IMR-90 (cell line): Measurements from ENCODE around the gene ACSL6. TPM values are rescaled to one million over a fixed set of nuclear protein-coding genes. Genes with fewer than 3 reads are reported as not detected.

Experiments
- ATAC-seq: fragments of 200-7000 bp; cut with Tn5 transposase; 2 replicates; pipeline ENCODE4 v1.9.1; 2020; ENCODE audit warnings: low read depth, mild to moderate bottlenecking, moderate library complexity
- BruUV-seq: library from RNA; stranded (reverse); fragments of 400-500 nt; replicated peaks from 2 replicates; lab custom pipeline; 2021; lab: Mats Ljungman, UMichigan
- CTCF ChIA-PET: fragments of 300-600 bp; formaldehyde crosslinking; extraction: SDS; loops from one replicate; lab custom pipeline; 2021; ENCODE audit warnings: antibody characterized with exemption; lab: Yijun Ruan, JAX
- POLR2A ChIA-PET: fragments of 300-600 bp; sonication (Branson Sonifier 250); formaldehyde crosslinking; loops from one replicate; lab custom pipeline; 2022; ENCODE audit warnings: antibody characterized with exemption; ENCODE audit not compliant: unreplicated experiment; lab: Charles Lee
- DNase-seq: peaks from one replicate; pipeline ENCODE4 v3.0.0; 2013
- H2AFZ ChIP-seq: replicated peaks from 2 replicates; pipeline ENCODE3; 2013; ENCODE audit warnings: low read length, mild to moderate bottlenecking; ENCODE audit not compliant: poor library complexity
- H2AK5ac ChIP-seq: 2 replicates; pipeline ENCODE4 v1.6.1; 2013; ENCODE audit warnings: low read depth, low read length, inconsistent platforms
- H2AK9ac ChIP-seq: replicated peaks from 2 replicates; pipeline ENCODE3; 2013; ENCODE audit warnings: mild to moderate bottlenecking, low read depth, low read length, moderate library complexity; ENCODE audit not compliant: poor library complexity
- H2BK120ac ChIP-seq: 2 replicates; pipeline ENCODE4 v1.6.1; 2013; ENCODE audit warnings: low read depth, low read length, inconsistent platforms
- H2BK15ac ChIP-seq: 3 replicates; pipeline ENCODE4 v1.6.1; 2013; ENCODE audit warnings: low read depth, low read length, inconsistent platforms
- H2BK20ac ChIP-seq: 2 replicates; pipeline ENCODE4 v1.6.1; 2013; ENCODE audit warnings: low read depth, mild to moderate bottlenecking, inconsistent platforms, low read length, moderate library complexity
- H2BK5ac ChIP-seq: 2 replicates; pipeline ENCODE4 v1.6.1; 2013; ENCODE audit warnings: mild to moderate bottlenecking, low read depth, low read length, inconsistent platforms; ENCODE audit not compliant: poor library complexity, severe bottlenecking
- H3K14ac ChIP-seq: replicated peaks from 2 replicates; pipeline ENCODE4 v1.6.1; 2013; ENCODE audit warnings: low read depth, low read length, inconsistent platforms
- H3K18ac ChIP-seq: 2 replicates; pipeline ENCODE4 v1.6.1; 2013; ENCODE audit warnings: low read depth, low read length, control low read depth
- H3K23ac ChIP-seq: 2 replicates; pipeline ENCODE4 v1.6.1; 2013; ENCODE audit warnings: low read depth, low read length, inconsistent platforms
- H3K27ac ChIP-seq: 2 replicates; pipeline ENCODE4 v1.5.1; 2013; ENCODE audit warnings: mild to moderate bottlenecking, control low read depth, low read length; ENCODE audit not compliant: insufficient read depth
- H3K27me3 ChIP-seq: 2 replicates; pipeline ENCODE4 v1.6.1; 2013; ENCODE audit warnings: low read length; ENCODE audit not compliant: control insufficient read depth, insufficient read depth
- H3K36me3 ChIP-seq: 2 replicates; pipeline ENCODE4 v1.6.1; 2013; ENCODE audit warnings: low read length, mixed read lengths; ENCODE audit not compliant: control insufficient read depth, insufficient read depth
- H3K4ac ChIP-seq: 2 replicates; pipeline ENCODE4 v1.6.1; 2013; ENCODE audit warnings: low read depth, low read length, inconsistent platforms
- H3K4me1 ChIP-seq: 2 replicates; pipeline ENCODE4 v1.6.1; 2013; ENCODE audit warnings: low read length, mixed read lengths; ENCODE audit not compliant: control insufficient read depth, insufficient read depth
- H3K4me2 ChIP-seq: 2 replicates; pipeline ENCODE4 v1.6.1; 2013; ENCODE audit warnings: low read depth, mild to moderate bottlenecking, control low read depth, low read length, moderate library complexity
- H3K4me3 ChIP-seq: 2 replicates; pipeline ENCODE4 v1.5.1; 2013; ENCODE audit warnings: low read depth, mild to moderate bottlenecking, control low read depth, low read length, moderate library complexity; ENCODE audit not compliant: insufficient read depth
- H3K56ac ChIP-seq: 2 replicates; pipeline ENCODE4 v1.6.1; 2013; ENCODE audit warnings: low read length, inconsistent platforms; ENCODE audit not compliant: insufficient read depth; ENCODE audit errors: extremely low read depth
- H3K79me1 ChIP-seq, 2 experiments: 2 replicates each; pipeline ENCODE4 v1.6.1; 2013; ENCODE audit warnings: low read length in 2 of 2, inconsistent platforms in 1 of 2, low read depth in 1 of 2
- H3K9ac ChIP-seq: 2 replicates; pipeline ENCODE4 v1.6.1; 2013; ENCODE audit warnings: low read depth, low read length, control low read depth
- H3K9me1 ChIP-seq: 2 replicates; pipeline ENCODE4 v1.6.1; 2013; ENCODE audit warnings: low read length, inconsistent platforms; ENCODE audit not compliant: insufficient read depth
- H3K9me3 ChIP-seq: 2 replicates; pipeline ENCODE4 v1.6.1; 2013; ENCODE audit warnings: low read length; ENCODE audit not compliant: control insufficient read depth, insufficient read depth
- H4K20me1 ChIP-seq: 2 replicates; pipeline ENCODE4 v1.6.1; 2013; ENCODE audit warnings: low read length, inconsistent platforms; ENCODE audit not compliant: insufficient read depth
- H4K5ac ChIP-seq: 2 replicates; pipeline ENCODE4 v1.6.1; 2013; ENCODE audit warnings: mild to moderate bottlenecking, low read depth, low read length, control low read depth
- H4K8ac ChIP-seq, 2 experiments: 2 replicates each; pipeline ENCODE4 v1.6.1; 2013; ENCODE audit warnings: low read depth in 2 of 2, low read length in 2 of 2, control low read depth in 1 of 2, inconsistent platforms in 1 of 2
- H4K91ac ChIP-seq: 2 replicates; pipeline ENCODE4 v1.6.1; 2013; ENCODE audit warnings: low read depth, low read length, inconsistent platforms; ENCODE audit not compliant: insufficient read depth
- BHLHE40 ChIP-seq: fragments of 150-350 bp; IDR thresholded peaks from 2 replicates; pipeline ENCODE4 v1.6.1; 2016; ENCODE audit warnings: mild to moderate bottlenecking, low read depth, low read length
- CHD1 ChIP-seq: IDR thresholded peaks from 2 replicates; pipeline ENCODE4 v1.6.1; 2012; ENCODE audit warnings: low read depth, low read length, improper control_type of control experiment
- CTCF ChIP-seq: conservative IDR thresholded peaks from 2 replicates; pipeline ENCODE4 v1.5.1; 2012; ENCODE audit warnings: mild to moderate bottlenecking, low read depth, low read length, improper control_type of control experiment
- POLR2A ChIP-seq: IDR thresholded peaks from 2 replicates; pipeline ENCODE4 v1.6.1; 2012; ENCODE audit warnings: mild to moderate bottlenecking, low read depth, low read length
- RAD21 ChIP-seq: IDR thresholded peaks from 2 replicates; pipeline ENCODE4 v1.6.1; 2012; ENCODE audit warnings: low read length, improper control_type of control experiment
- RCOR1 ChIP-seq: IDR thresholded peaks from 2 replicates; pipeline ENCODE4 v1.6.1; 2012; ENCODE audit warnings: mild to moderate bottlenecking, low read length, improper control_type of control experiment; ENCODE audit not compliant: insufficient replicate concordance
- WGBS, 2 experiments: methylation state at CpG; one replicate each; pipeline versions ENCODE4 v1.1.5 to v1.1.7; 2013; ENCODE audit warnings: missing lambda C conversion rate in 2 of 2; ENCODE audit not compliant: insufficient read length in 1 of 2; ENCODE audit errors: extremely low coverage in 2 of 2; 5-methylcytosine and 5-hydroxymethylcytosine counted together
- dilution Hi-C: fragments of 300-500 bp; cut with HindIII; formaldehyde crosslinking; loops from one replicate; pipeline ENCODE4 v1.14.3; 2018; ENCODE audit warnings: low sequenced_read_pairs; ENCODE audit not compliant: unreplicated experiment
- in situ Hi-C: fragments of 300-500 bp; cut with MboI; formaldehyde crosslinking; loops from 3 replicates; pipeline ENCODE4 v1.14.3; 2019; ENCODE audit warnings: low sequenced_read_pairs, inconsistent platforms, mixed read lengths
- intact Hi-C: fragments of 100-400 bp; cut with micrococcal nuclease; formaldehyde crosslinking; loops from 2 replicates; pipeline ENCODE4 v1.10.0; 2022
- polyA plus RNA-seq, 3 experiments: library from polyadenylated mRNA; depleted of rRNA; stranded (reverse); fragments of >200 nt; gene quantifications; 2 replicates each; pipeline ENCODE4 v1.2.3, GENCODE V29; 2012; ENCODE audit warnings: low replicate concordance in 1 of 3
- total RNA-seq: library from RNA; depleted of rRNA; stranded (reverse); fragments of >200 nt; gene quantifications from 2 replicates; pipeline ENCODE4 v1.2.3, GENCODE V29; 2012
- TF ChIP-seq, protein P1 (sequence below): fragments of 150-350 bp; IDR thresholded peaks from 2 replicates; pipeline ENCODE4 v1.6.1; 2016; ENCODE audit warnings: low read depth, mild to moderate bottlenecking, low read length, moderate library complexity, borderline replicate concordance

The ACSL6 gene
- total and polyA plus RNA-seq, 2 of the 4 experiments (the other 2 are of a cell fraction) = not detected

DNA sequence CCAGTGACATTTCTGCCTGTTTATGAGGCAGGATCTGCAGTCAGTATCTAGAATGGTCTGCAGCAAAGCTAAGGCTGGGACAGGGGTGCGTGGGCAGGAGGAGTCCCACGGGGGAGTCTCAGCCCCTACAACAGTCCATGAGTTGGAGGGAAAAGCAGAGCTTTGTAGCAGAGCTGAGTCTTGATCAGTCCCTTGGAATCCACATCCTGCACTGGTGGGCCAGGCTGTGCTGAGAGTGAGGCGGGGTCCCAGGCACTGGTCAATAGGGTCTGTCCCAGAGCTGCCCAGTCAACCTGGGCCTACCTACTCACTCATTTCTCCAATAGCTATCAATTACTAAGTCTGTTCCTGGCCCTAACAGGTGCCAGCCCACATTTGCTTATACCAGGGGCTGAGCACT, 5.9 kb downstream of the ACSL6 start:
- POLR2A ChIA-PET = no interaction called here
- intact Hi-C loops (no loop called here), in situ Hi-C loops (loop anchor here (5.0 to 10.0 kb wide), 3 partner anchors 191 to 583 kb away; no protein-coding TSS in a partner anchor)

More for the DNA sequence above, 5.9 kb downstream of the ACSL6 start:
- no peak overlapping the region for H3K4ac ChIP-seq
- CTCF ChIA-PET = interaction anchor here (1.6 kb wide), 1 partner anchor 416 kb away, joined by 5 read pairs; no protein-coding TSS in a partner anchor
- DNase-seq (no peak), ATAC-seq (no peak)
- H3K9me1 ChIP-seq = no peaks in the 10 kb centered on the region
- dilution Hi-C loops = no loop called here
- H2BK20ac ChIP-seq = no peak overlapping the region
- WGBS, 2 experiments = no CpG with 5 or more reads among the region's 3 CpGs
- H3K4me2 ChIP-seq = no peak overlapping the region
- H3K4me3 ChIP-seq = no peak overlapping the region
- no peak overlapping the region for H2BK5ac ChIP-seq
- H4K5ac ChIP-seq = no peak overlapping the region
- no peak overlapping the region for H2AK5ac ChIP-seq
- no TSS peak for BruUV-seq
- TF ChIP-seq, protein P1, sequence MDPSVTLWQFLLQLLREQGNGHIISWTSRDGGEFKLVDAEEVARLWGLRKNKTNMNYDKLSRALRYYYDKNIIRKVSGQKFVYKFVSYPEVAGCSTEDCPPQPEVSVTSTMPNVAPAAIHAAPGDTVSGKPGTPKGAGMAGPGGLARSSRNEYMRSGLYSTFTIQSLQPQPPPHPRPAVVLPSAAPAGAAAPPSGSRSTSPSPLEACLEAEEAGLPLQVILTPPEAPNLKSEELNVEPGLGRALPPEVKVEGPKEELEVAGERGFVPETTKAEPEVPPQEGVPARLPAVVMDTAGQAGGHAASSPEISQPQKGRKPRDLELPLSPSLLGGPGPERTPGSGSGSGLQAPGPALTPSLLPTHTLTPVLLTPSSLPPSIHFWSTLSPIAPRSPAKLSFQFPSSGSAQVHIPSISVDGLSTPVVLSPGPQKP = no peak
- TF ChIP-seq CHD1 = no peak
- TF ChIP-seq BHLHE40 = no peak
- TF ChIP-seq CTCF = no peak
- TF ChIP-seq RCOR1 = no peak
- TF ChIP-seq RAD21 = no peak
- TF ChIP-seq POLR2A = no peak
- no peak overlapping the region for H3K56ac ChIP-seq
- H2AK9ac ChIP-seq = no peak overlapping the region
- H2BK15ac ChIP-seq = no peak overlapping the region
- H4K20me1 ChIP-seq = no peaks in the 10 kb centered on the region
- no peak overlapping the region for H3K23ac ChIP-seq
- H3K4me1 ChIP-seq = 0 out of 2 replicates have a peak, but pooled peaks cover 2% of the 10 kb centered on the region
- peaks cover 25% of the 10 kb centered on the region for H3K27me3 ChIP-seq
- no peak overlapping the region for H4K8ac ChIP-seq
- H2BK120ac ChIP-seq = no peak overlapping the region
- H4K91ac ChIP-seq = no peak overlapping the region
- H3K36me3 ChIP-seq = no peaks in the 10 kb centered on the region
- peak overlapping the region; percentile 8 for H2AFZ ChIP-seq
- H3K14ac ChIP-seq = no peak overlapping the region
- no peak overlapping the region for H3K27ac ChIP-seq
- no peaks in the 10 kb centered on the region for H3K9me3 ChIP-seq
- no peak overlapping the region for H3K18ac ChIP-seq
- no peaks in the 10 kb centered on the region for H3K79me1 ChIP-seq
- no peak overlapping the region for H3K9ac ChIP-seq
